ACC112 (cell line): ENCODE results near the gene PDIA6.

Source experiments
- H2AFZ ChIP-seq: fragments of 200-600 bp; sonication (generic); one replicate; pipeline ENCODE4 v1.6.0; 2017; ENCODE audit warnings: antibody characterized with exemption, low read length; ENCODE audit not compliant: unreplicated experiment
- H3K27ac ChIP-seq: fragments of 200-600 bp; sonication (generic); 2 replicates; pipeline ENCODE4 v1.5.1; 2014; ENCODE audit warnings: low read depth, mild to moderate bottlenecking, antibody characterized with exemption, low read length, moderate library complexity
- H3K27me3 ChIP-seq: fragments of 200-600 bp; sonication (generic); 2 replicates; pipeline ENCODE4 v1.6.1; 2014; ENCODE audit warnings: mild to moderate bottlenecking, antibody characterized with exemption, low read length, moderate library complexity, mixed read lengths; ENCODE audit not compliant: insufficient read depth
- H3K36me3 ChIP-seq: fragments of 200-600 bp; sonication (generic); 2 replicates; pipeline ENCODE4 v1.6.1; 2016; ENCODE audit warnings: mild to moderate bottlenecking, antibody characterized with exemption, low read length, moderate library complexity, mixed read lengths; ENCODE audit not compliant: insufficient read depth
- H3K4me1 ChIP-seq: fragments of 200-600 bp; sonication (generic); one replicate; pipeline ENCODE4 v1.6.1; 2016; ENCODE audit warnings: low read length, mixed read lengths; ENCODE audit not compliant: insufficient read depth, unreplicated experiment, control insufficient read depth
- H3K4me3 ChIP-seq: fragments of 200-600 bp; sonication (generic); 2 replicates; pipeline ENCODE4 v1.5.1; 2014; ENCODE audit warnings: mild to moderate bottlenecking, low read depth, low read length
- H3K79me2 ChIP-seq: fragments of 200-600 bp; sonication (generic); one replicate; pipeline ENCODE4 v1.6.0; 2016; ENCODE audit warnings: low read length; ENCODE audit not compliant: control insufficient read depth, unreplicated experiment, insufficient read depth

The PDIA6 gene

GRCh38 chr2:10792660-10793400, 19.8 kb downstream of the PDIA6 start:
- H3K4me3 ChIP-seq, result no peak overlapping the region
- no peak overlapping the region for H2AFZ ChIP-seq
- H3K79me2 ChIP-seq, result peaks cover 3% of the 10 kb centered on the region
- no peak overlapping the region for H3K27ac ChIP-seq
- H3K4me1 ChIP-seq, result no peaks in the 10 kb centered on the region
- no peaks in the 10 kb centered on the region for H3K27me3 ChIP-seq
- peaks cover 34% of the 10 kb centered on the region for H3K36me3 ChIP-seq

DNA sequence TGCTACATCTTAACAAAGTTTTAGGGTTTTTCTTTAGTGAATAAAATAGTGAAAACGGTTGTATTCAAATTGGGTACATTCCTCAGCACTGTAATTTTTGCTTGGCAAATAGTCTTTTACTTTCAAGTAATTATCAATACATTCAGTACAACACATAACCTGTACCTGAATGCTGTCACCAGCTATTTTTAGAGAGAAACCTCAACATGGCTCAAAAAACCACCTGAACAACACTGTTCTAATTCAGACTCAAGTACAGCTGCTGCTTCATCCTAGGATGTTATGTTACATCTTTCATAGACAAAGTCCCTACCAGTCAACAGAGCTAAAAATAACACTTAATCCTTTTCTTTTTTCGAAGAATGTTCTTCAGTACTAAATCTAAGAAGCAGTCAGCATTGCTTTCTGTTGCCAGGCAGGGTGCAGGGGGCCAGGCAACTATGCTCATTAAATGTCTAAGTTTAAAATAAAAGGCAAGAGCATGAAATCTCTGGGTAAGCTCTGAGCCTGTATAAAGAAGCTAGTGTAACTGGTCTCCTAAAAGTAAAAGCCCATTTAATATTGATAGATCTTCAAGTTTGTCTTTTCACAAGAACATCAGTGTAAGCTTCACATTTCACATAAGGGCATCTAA, 20.5 kb downstream of the PDIA6 start:
- peaks cover 37% of the 10 kb centered on the region for H3K36me3 ChIP-seq
- no peak overlapping the region for H2AFZ ChIP-seq
- H3K4me3 ChIP-seq, result no peak overlapping the region
- peaks cover 3% of the 10 kb centered on the region for H3K79me2 ChIP-seq
- no peaks in the 10 kb centered on the region for H3K4me1 ChIP-seq
- no peaks in the 10 kb centered on the region for H3K27me3 ChIP-seq
- no peak overlapping the region for H3K27ac ChIP-seq

DNA sequence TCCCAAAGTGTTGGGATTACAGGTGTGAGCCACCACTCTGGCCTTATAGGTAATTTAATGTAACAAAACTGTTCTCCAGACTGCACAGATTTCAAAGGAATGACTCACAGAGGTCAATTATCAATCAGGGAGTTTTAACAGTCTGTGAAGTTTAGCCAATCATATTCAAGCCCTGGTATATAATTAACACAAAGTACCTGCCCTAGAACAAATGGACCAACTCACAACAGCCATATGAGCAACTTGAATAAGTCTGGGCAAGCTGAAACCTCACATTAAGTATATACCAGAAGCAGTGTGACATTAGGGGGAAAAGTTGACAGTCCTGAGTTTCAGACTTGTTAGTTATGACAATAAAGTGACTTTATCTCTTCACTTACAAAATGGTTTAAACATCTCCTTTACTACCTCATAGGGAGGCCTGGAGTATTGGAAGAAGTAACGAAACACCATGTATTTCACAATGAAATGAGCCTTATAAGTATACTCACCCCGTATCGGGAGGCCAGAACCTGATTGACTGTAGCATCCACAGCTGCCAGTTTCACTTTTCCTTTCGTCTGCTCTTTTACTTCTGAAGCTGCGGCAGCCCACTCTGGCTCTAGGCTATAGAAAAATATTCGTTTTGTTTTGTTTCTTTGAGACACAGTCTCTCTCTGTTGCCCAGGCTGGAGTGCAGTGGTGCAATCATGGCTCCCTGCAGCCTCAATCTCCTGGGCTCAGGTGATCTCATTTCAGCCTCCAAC, 22.2 kb downstream of the PDIA6 start:
- H3K27ac ChIP-seq, result peak overlapping the region; percentile 1; the same call in 1 of the 2 replicates

GRCh38 chr2:10788855-10789254, 23.7 kb downstream of the PDIA6 start:
- H3K79me2 ChIP-seq, result no peaks in the 10 kb centered on the region
- H3K4me3 ChIP-seq, result no peak overlapping the region
- H2AFZ ChIP-seq, result no peak overlapping the region
- peaks cover 2% of the 10 kb centered on the region for H3K4me1 ChIP-seq
- peaks cover 47% of the 10 kb centered on the region for H3K36me3 ChIP-seq
- H3K27ac ChIP-seq, result no peak overlapping the region
- no peaks in the 10 kb centered on the region for H3K27me3 ChIP-seq

More for the DNA sequence above, 22.2 kb downstream of the PDIA6 start:
- H3K4me3 ChIP-seq, result no peak overlapping the region
- no peaks in the 10 kb centered on the region for H3K4me1 ChIP-seq
- peaks cover 37% of the 10 kb centered on the region for H3K36me3 ChIP-seq
- H2AFZ ChIP-seq, result no peak overlapping the region
- peaks cover 1% of the 10 kb centered on the region for H3K79me2 ChIP-seq
- H3K27me3 ChIP-seq, result no peaks in the 10 kb centered on the region

GRCh38 chr2:10787176-10787968, 25.2 kb downstream of the PDIA6 start:
- H2AFZ ChIP-seq, result no peak overlapping the region
- H3K79me2 ChIP-seq, result no peaks in the 10 kb centered on the region
- no peaks in the 10 kb centered on the region for H3K27me3 ChIP-seq
- H3K4me3 ChIP-seq, result no peak overlapping the region
- no peak overlapping the region for H3K27ac ChIP-seq
- H3K36me3 ChIP-seq, result peaks cover 53% of the 10 kb centered on the region
- H3K4me1 ChIP-seq, result peaks cover 6% of the 10 kb centered on the region

- H3K27ac ChIP-seq, result no peak overlapping the region
- H2AFZ ChIP-seq, result no peak overlapping the region
- H3K4me1 ChIP-seq, result peaks cover 6% of the 10 kb centered on the region
- H3K4me3 ChIP-seq, result no peak overlapping the region
- H3K36me3 ChIP-seq, result peaks cover 52% of the 10 kb centered on the region
- no peaks in the 10 kb centered on the region for H3K79me2 ChIP-seq
- no peaks in the 10 kb centered on the region for H3K27me3 ChIP-seq
Observed at GRCh38 chr2:10786240-10786982, 26.2 kb downstream of the PDIA6 start.

- H3K36me3 ChIP-seq, result peaks cover 47% of the 10 kb centered on the region
- H3K27me3 ChIP-seq, result no peaks in the 10 kb centered on the region
Observed at GRCh38 chr2:10785260-10785659, 27.3 kb downstream of the PDIA6 start.

DNA sequence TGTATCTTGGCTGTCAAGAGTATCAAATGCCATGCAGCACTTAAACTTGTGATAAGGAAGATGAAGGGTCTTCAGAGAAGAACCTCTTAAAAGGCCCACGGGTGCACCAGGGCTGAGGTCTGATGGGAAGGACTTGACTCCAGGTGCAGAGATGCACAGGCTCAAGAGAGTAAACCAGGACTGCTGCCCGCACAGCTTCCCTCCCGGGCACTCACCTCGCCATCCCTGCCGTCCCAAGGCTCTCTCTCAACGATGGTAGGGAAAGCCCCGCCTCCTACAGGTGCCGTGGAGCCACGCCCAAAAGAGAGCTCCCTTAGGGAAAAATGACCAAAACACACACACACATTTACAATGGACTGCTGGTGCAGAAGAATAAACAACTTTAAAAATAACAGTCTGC, 27.9 kb downstream of the PDIA6 start:
- Histone ChIP-seq H2AFZ (no peak overlapping the region), H3K4me3 (no peak overlapping the region), H3K27me3 (no peaks in the 10 kb centered on the region), H3K4me1 (peaks cover 6% of the 10 kb centered on the region), H3K79me2 (no peaks in the 10 kb centered on the region), H3K27ac (no peak overlapping the region), H3K36me3 (peaks cover 44% of the 10 kb centered on the region)

More at GRCh38 chr2:10785260-10785659, 27.3 kb downstream of the PDIA6 start:
- Histone ChIP-seq H3K4me1 (peaks cover 6% of the 10 kb centered on the region), H3K4me3 (no peak overlapping the region), H3K79me2 (no peaks in the 10 kb centered on the region), H3K27ac (no peak overlapping the region), H2AFZ (no peak overlapping the region)

- Histone ChIP-seq H3K27ac (no peak overlapping the region), H3K79me2 (no peaks in the 10 kb centered on the region), H3K27me3 (no peaks in the 10 kb centered on the region), H3K4me3 (no peak overlapping the region), H2AFZ (no peak overlapping the region), H3K36me3 (peaks cover 40% of the 10 kb centered on the region), H3K4me1 (peaks cover 6% of the 10 kb centered on the region)
Observed at GRCh38 chr2:10783421-10783820, 29.2 kb downstream of the PDIA6 start.

DNA sequence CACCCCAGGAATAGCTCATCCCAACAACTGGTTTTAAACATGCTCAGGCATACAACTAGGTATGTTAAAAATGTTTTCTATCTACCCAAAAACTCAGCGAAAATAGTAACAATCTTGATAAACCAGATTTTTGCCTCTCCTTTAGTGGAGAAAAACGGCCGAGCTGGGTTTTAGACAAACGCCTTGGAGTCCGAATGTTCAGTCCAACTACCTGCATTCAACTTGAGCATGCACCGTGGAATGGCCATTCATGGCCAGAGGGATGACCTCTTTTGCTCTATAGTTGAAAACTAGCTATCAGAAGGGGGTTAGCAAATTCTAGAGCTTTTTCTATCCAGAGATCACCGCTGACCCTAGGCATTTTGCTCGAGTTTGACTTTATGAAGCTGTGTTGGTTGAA, 30.8 kb downstream of the PDIA6 start:
- no peak overlapping the region for H3K4me3 ChIP-seq
- peaks cover 32% of the 10 kb centered on the region for H3K36me3 ChIP-seq
- no peak overlapping the region for H3K27ac ChIP-seq
- no peaks in the 10 kb centered on the region for H3K27me3 ChIP-seq
- H3K4me1 ChIP-seq, result peaks cover 6% of the 10 kb centered on the region
- no peaks in the 10 kb centered on the region for H3K79me2 ChIP-seq
- H2AFZ ChIP-seq, result no peak overlapping the region
